Stimulated activated CD4-positive, alpha-beta T cell treated with anti-CD3 and anti-CD28 coated beads, TNF-alpha, amount 100 ng/mL, for 4 hours (primary cell): ENCODE results near the gene AGAP1.

ENCODE experiments used
- DNase-seq, 3 experiments: peaks; one replicate each; pipeline ENCODE4 v3.0.0-alpha.2; 2020; ENCODE audit warnings: low read depth in 3 of 3

AGAP1 gene

GRCh38 chr2:236171181-236171679 lies 677.4 kb downstream of the AGAP1 start:
- no peak for DNase-seq

DNA sequence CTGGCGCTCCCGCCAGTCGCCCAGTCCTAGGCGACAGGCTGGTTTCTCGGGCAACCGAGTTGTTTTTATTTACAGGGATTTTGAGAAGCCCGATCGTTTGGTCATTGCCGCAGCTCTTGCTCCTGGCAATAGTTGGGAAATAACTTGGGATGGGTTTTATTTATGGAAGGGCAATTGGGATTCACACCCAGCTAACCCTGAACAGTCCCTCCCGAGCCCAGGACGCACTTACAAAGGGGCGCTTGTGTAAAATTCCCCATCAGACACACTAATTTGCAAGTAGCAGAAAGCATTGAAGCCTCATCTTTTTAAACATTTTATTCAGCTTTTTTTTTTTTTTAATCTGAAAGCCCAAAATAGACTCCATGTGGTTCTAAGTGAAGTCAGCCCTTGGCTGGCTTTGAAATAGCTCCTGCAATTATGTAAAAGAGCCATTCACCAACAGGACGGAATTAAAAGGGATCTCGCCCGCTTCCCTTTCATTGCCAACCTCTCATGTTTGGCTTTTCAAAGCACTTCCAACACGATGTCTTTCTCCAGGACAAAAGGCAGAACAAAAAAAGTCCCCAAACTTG lies 677.9 kb downstream of the AGAP1 start:
- no peak for DNase-seq

DNA sequence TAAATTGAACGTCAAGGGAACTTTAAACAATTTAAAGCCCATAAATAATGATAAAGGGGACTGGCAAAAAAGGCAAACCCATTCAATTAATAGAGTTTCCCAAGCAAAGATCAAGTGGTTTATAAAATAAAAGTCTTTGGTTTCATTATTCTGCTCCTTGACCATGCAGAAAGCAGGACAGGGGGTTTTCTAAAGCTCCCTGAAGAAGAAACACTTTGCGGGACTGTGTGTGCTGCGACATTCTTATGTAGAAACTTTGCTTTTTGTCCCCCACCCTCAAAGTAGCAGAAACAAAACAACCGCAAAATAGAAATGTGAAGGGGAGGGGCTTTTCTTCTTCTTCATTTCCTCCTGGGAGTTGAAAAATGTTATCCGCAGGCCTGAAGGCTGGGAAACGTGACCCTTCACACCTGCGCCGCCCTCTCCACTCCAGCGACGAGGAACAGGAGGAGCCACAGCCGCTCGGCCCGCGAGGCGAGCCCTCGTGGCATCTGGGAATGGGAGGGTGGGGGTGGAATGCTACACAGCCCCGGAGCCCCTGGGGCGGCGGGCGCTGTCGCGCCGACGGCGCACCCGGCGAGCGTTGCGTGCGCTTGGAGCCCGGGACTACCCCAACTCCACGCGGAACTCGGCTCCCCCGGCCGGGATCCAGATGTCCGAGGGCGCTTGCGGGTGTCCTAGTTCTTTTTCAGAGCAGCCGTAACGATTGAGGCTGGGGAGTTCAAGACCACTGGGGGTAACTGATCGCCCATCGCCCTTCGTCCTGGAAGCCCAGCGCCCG lies 678.6 kb downstream of the AGAP1 start:
- DNase-seq, result no peak

DNA sequence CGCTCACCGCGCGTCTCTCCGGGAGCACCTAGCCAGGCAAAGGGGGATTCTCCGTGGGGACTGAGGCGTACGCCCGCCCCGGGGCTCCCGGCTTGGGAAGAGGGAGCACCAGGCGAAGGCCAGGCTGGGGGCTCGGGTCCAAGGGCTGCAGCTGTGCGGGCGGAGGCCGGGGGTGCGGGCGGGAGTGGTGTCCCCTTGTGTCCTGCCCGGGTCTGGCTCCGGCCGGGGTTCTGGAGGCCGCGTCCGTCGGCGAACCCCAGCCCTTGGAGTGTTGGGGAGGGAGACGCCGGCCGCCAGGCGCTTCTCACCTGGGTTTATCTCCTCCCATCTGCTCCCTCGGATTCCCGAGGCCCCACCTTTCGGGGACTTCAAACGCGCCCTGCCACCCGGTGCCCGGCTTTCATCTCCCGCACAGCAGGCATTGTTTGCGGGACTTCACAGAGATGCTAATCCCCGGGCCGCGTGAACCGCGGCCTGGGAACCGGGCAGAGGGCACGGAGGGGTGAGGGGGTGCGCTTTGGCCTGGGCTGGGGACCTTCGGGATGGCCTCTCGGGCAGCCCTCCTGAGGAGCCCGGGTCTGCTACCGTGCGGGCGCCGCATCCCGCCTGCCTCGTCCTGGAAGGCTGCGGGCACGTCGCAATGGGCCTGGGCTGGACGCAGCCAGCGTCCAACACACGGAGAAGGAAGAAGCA lies 679.3 kb downstream of the AGAP1 start:
- no peak for DNase-seq

GRCh38 chr2:236173729-236174607 lies 680.1 kb downstream of the AGAP1 start:
- DNase-seq, result no peak

DNA sequence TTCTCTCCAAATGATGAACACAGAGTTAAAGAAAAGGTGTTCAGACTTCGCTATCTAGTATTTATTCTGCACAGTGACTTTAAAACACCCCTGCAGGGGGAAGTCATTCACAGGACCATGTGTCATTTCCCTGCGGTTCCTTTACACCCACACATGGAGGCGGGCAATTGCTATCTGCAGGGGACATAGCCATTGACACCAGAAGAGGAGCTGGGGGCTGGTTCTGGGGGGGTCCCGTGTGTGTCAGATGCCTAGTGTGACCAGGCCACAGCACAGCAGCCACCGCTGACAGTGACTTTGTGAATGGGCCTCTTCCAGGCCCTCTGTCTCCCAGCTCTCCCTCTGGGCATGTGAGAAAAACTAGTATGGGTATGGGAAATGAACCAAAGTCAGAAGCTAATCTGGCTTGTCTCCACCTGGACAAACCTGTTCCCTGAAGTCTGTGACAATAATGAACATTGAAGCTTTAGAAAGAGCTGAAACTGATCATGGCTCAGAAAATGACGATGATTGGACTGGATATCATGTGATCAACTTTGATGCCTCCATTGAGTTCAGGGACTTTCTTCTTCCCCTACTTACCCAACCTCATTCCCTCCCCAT lies 681.8 kb downstream of the AGAP1 start:
- no peak for DNase-seq

- DNase-seq, result no peak
These were observed 682.6 kb downstream of the AGAP1 start for GRCh38 chr2:236176417-236176816.

DNA sequence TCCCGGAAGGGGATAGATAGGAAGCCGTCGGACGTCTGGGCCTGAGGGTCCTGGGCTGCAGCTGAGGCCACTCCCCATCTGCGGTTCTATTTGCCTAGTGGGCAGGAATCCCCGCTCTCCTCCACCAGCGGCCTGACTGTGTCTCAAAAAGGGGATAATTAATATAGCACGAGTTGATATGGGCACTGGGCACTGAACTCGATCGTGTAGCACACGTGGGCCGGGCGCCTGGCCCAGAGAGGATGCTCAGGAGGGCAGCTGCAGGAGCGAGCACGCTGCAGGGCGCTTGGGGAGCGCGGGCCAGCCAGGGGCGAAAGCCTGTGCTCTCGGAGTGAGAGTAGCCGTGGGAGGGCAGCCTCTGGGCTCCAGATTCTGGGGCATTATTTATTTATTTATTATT lies 683.1 kb downstream of the AGAP1 start:
- no peak for DNase-seq

DNA sequence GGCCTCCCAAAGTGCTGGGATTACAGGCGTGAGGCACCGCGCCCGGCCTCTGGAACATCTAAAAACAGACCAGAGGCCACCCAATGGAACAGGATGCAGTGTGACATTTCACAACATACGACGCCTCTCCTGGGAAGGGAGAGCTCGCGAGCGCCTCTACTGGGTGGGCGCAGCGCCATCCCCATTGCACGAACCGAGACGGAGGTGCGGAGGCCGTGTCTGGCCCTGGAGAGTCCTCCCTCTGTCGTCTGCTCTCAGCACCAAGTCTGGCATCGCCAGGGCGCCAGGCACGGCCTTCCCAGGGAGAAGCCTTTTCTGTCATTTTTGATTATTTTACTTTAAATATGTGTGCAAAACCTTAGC lies 683.7 kb downstream of the AGAP1 start:
- no peak for DNase-seq

DNA sequence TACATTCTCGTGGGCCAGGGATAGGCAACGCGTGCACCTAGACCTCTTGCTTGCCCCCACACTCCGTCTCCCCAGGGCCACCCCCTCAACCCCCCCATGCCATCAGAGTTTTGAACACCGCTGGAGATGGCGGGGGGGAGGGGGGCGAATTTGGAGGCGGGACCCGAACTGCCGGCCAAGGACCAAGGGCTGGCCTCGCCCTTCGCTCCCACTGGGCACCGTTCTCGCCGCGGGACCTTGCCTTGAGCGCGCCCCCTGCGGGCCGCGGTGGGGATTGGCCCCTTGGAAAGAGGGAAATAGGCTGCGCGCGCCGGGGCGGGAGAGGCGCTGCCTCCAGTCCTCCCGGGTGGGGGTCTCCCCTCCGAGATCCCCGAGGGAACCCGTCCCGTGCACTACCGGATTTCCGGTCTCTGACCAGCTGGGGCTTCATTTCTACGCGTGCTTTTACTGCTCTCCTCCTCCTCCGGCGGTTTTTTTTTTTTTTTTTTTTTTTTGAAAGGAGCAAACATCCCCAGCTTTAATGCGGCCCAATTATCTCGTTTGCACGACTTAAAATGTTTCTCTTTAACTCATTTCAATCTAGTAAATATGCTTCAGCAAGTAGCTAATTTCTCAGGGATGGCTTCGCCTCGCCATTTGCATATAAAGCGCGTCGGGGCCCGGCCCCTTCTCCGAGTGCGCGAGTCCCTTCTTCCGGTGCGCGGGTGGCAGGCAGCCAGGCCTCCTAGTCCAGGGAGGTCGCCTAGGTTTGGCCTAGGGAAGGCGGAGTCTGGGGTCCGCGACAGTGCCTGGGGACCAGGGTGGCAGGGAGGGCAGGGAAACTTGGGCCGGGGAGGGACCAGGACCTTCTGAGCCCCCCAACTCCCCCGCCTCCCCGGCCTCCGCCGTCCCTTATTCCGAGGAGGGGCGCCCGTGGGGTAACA lies 684.4 kb downstream of the AGAP1 start:
- DNase-seq, result no peak

DNA sequence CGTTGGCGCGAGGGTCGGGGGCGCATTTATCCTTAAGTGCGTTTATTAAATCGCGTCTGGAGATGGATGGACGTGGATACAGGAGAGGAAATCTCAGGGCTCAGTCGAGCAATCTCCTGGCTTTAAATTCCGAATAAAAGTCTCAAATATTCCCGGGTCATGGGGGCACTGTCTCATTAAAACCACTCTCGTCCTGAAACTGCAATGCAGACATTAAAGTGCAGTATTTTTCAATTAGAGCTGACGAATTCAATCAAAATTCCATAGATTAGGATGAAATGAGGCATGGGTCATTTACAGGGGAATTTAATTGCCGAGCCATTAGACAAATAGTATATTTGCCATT lies 685.0 kb downstream of the AGAP1 start:
- no peak for DNase-seq

GRCh38 chr2:236179236-236180075 lies 685.6 kb downstream of the AGAP1 start:
- no peak for DNase-seq

- DNase-seq, result no peak
These were observed 686.4 kb downstream of the AGAP1 start for GRCh38 chr2:236180076-236180816.

GRCh38 chr2:236180831-236181453 lies 687.1 kb downstream of the AGAP1 start:
- DNase-seq, result no peak
